Stimulated activated CD4-positive, alpha-beta T cell treated with anti-CD3 and anti-CD28 coated beads, Interleukin-4, amount 100 ng/mL, for 48 hours (primary cell): Measurements from ENCODE around the gene NES.

Experiments
- DNase-seq, 2 donors: peaks; one replicate each; pipeline ENCODE4 v3.0.0-alpha.2; 2020; ENCODE audit warnings: low read depth in 2 of 2

The NES gene

DNA sequence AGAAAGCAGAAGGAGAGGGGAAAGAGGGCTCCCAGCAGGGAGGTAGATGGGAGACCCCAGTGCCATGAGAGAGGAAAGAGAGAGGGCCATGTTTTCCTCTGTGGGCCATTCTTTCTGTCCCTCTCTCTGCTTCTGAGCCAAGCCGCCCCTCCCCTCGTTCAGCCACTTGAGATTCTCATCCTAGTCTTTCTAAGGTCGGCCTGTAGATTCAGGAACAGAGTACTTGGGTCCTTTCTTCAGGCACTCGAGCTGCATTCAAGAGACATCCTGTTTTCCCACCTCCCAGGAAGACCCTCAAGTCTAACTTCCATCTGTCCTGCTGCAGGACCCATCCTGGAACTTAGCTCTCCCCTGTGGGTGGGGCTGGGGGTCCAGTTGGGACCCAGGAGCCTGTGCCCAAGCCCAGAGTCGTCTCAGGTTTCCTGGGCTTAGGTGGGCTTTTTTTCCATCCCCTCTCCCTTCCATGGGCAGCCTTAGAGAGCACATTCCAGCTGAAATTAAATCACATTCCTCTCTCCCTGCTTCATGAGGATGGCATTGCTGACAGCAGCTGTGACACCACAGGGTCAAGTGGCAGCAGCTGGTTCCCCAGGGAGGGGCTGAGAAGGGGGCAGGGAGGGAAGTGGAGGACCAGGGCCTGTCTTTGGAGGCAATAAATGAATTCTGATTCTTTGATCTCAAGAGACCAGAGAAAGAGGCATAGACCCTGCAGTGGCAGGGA lies 13.0 kb downstream of the NES start:
- DNase-seq: no peak

DNA sequence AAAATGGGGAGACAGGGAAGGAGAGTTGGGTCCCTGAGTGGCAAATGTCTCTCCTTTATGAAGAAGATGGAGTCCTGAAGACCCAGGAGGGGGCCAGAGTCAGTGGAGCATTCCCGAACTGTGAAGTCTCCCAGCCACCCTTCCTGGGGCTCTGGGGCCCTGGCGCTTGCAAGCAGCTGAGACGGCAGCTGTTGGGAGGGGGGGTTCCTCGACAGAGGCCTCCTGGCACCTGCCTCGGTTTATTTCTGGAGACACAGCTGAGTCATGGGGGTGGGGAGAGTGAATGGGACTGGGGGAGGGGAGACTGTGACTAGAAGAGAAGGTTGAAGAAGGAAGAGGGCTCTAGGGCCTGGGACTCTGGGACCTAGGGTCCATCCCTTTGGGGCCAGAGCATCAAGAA lies 14.0 kb downstream of the NES start:
- DNase-seq: no peak

DNA sequence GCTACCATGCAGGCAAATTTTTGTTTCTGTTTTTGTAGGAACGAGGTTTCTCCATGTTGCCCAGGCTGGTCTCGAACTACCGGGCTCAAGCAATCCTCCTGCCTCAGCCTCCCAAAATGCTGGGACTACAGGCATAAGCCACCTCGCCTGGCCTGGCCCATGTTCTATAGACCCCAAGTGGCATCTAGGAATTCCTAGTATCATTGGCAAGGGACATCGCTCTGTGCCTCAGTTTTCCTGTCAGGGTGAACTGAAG lies 14.5 kb downstream of the NES start:
- no peak for DNase-seq

DNA sequence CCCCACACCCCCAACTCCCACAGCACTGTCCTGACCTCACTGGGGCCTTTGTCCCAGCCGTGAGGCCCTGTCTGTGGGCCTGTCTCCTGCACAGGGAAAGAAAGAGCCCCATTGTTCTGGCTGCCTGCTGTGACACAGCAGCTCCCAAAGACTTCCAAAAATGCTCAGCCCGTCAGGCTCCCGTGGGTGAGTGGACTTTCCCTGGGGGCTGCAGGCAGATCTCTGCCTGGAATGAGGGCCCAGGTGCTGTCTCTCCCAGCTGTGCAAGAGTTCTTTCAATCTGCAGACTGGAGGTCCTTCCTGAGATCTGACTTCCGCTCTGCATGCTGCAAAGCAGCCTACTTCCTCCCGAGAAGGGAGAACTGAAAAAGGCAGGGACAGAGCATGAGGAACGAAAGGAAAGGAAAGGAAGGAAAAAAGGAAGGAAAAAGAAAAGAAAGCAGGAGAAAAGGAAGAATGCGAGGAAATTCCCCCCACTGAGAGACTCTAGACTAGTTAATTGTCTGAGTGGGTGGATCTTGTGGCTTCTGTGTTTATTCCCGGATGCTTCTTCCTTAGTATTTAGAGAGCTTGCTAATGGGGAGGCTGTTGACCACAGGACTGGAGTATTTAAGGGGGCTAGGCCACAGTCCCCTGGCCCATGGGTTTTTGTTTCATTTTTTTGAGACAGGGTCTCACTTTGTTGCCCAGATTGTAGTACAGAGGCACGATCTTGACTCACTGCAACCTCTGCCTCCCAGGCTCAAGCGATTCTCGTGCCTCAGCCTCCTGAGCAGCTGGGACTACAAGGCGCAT lies 15.0 kb downstream of the NES start:
- no peak for DNase-seq

DNA sequence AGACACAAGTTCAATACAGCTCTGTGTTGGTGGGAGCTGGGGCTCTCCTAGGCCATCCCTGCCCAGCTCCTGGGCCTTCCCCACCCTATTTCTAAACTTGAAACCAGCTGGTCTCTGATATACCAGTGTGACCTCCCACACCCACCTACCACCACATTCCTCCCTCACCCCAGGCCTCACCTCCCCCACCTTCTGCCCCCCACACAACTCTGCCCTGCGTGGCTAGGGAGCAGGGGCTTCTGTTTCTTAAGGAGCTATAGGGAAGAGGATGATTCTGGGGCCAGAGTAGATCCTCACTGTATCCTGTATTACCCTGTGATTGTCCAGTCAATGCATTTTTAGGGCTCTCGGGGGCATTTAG lies 16.5 kb downstream of the NES start:
- no peak for DNase-seq

DNA sequence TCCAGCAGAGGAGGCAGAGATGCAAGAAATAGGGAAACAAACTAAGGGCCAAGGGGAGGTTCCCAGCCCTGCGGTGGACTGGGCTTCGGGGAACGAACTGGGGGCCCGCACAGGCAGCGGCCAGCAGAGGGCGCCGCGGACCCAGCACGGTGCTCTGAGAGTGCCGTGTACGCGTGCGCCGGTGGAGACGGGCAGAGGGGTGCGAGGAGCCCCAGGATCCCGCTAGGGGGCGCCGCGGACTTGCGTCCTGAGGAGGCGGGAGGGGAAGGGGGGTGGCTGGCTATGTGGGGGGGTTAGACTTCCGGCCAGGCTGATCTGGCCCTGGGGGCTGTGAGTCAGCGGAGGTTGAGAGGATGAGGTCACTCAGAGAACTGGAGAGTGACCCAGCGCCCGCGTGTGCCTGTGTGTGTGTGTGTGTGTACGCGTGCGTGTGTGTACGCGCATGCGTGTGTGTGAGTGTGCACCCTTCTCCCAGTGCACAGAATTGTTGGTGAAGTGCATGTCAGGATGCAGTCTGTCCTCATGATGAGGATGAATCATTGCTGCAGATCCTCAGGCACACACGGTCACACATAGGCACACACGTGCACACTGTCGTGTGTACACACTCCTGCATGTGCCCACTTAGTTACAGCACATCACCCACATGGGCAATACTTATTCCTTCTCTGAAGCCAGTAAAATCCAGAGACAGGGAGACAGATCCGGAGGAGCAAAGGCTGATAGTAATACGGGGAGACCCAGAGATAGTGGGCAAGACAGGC lies 17.0 kb downstream of the NES start:
- peak; percentile 95 to 97 for DNase-seq

DNA sequence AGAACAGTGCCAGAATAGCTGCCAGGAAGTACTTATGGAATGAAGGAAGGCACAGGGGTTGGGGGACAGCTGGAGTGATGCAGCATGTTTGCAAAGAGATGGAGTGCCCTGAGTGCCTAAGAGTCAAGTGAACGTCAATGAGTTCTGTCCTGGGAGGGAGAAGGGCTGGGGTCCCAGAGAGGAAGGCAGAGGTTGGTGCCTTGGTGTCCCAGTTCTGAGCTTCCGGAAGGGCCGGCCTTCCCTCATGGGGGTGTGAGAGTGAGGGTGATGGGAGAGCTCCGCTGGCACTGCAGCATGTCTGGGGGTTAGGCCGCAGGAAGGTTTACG lies 17.6 kb downstream of the NES start:
- DNase-seq: no peak

DNA sequence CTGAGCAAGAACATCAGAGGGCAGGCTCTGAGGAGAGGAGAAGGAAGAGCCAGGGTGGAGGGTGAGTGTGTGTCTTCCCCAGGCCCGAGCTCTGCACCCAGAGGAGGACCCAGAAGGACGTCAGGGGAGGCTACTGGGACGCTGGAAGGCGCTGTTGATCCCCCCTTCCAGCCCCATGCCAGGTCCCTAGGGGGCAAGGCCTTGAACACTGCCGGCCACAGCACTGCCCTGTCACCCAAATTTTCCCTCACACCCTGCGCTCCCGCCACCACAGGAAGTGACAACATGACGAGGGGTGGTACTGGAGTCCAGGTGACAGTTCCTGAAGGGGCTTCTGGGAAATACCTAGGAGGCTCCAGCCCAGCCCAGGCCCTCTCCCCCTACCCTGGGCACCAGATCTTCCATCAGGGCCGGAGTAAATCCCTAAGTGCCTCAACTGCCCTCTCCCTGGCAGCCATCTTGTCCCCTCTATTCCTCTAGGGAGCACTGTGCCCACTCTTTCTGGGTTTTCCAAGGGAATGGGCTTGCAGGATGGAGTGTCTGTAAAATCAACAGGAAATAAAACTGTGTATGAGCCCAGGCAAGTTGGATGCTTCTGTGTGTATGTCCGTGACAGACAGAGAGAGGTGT lies 18.1 kb downstream of the NES start:
- DNase-seq: no peak

DNA sequence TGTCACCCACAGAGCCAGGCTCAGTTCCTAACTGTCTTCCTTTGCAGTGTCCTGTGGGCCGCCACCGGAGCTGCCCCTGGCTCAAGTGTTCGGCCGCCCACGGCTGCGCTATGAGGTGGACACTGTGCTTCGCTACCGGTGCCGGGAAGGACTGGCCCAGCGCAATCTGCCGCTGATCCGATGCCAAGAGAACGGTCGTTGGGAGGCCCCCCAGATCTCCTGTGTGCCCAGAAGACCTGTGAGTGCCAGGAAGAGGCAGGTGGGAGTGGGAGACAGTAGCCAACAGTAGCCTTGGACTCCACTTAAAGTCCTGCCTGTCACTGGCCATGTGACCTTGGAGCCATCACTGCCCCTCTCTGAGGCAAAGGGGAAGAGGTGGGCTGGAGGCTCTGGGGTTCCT lies 18.7 kb downstream of the NES start:
- DNase-seq: no peak

DNA sequence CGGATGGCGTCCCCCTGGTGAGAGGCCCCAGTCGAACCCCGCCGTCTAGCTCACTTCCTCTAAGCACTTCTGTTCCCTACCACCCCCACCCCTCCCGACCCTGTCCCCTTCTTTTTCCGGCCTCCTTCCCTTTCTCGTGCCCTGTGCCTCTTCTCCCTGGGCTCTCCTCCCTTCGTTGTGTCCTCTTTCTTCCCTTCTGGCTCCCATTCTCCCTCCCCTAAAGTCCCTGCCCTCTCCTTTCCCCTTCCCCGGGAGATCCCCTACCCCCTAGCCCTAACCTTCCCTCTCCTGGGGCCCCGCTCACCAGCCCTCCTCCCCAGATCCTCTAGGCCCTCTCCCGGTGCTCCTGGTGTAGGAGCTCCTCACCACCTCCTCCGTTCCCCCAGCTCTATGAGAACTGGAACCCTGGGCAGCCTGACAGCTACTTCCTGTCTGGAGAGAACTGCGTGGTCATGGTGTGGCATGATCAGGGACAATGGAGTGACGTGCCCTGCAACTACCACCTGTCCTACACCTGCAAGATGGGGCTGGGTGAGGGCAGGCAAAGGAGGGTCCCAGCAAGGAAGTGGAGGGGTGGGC lies 19.4 kb downstream of the NES start:
- no peak for DNase-seq

DNA sequence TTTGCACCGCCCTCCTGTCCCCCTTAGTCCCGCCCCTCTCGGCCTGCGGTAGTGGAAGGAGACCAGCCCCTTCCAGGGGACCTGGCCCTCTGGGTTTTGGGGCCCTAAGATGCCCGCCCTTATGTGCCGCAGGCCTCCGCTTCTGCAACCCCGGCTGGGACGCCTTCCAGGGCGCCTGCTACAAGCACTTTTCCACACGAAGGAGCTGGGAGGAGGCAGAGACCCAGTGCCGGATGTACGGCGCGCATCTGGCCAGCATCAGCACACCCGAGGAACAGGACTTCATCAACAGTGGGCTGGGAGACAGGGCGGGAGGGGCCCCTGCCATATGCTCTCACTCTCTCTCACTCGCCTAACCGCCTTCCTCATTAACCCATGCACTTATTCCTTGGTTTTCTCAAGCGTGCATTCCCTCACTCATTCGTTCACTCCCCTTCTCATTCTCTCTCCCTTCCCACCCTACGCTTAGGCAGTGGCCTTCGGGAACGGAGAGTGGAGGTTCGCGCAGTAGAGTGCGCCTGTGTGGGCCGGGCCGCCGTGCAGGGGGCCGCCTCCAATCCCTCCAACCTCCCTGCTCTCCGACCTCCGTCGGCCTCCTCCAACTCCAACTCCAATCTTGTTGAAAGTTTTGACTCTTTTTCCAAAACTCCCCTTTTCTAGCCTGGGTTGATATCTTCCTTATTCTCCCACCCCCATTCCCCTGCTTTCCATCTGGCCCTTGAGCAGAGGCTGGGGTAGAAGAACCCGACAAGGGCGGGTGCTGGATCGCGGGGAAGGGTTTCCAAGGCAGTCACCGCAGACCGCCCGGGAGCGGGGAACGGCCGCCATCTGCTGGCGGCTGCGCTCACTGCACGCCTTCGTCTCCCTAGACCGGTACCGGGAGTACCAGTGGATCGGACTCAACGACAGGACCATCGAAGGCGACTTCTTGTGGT lies 20.1 kb downstream of the NES start:
- peak; percentile 61 to 72 for DNase-seq

DNA sequence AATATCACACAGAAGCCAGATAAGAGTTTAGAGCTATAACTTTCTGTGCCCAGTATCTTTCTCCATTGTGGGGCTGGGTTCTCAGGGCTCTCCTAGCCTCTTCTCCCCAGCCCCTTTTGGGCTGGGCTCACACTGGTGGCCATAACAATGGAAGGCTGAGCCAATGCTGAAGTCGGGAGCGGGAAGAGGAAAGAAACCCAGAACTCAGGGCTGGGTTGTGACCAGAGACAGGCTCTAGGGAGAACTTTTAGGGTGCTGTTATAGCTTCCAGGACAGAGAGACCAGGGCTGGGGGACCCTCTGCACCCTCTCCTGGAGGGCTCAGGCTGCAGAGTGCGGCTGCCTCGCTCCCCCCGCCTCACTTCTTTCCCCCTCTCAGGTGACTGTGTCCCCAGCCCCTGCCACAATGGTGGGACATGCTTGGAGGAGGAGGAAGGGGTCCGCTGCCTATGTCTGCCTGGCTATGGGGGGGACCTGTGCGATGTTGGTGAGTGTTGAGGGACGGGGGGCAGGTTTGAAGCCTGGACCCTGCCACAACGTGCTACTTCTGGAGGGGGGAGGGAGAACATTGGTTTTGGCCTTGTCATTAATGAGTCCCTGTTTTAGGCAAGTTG lies 21.2 kb downstream of the NES start:
- DNase-seq: no peak

DNA sequence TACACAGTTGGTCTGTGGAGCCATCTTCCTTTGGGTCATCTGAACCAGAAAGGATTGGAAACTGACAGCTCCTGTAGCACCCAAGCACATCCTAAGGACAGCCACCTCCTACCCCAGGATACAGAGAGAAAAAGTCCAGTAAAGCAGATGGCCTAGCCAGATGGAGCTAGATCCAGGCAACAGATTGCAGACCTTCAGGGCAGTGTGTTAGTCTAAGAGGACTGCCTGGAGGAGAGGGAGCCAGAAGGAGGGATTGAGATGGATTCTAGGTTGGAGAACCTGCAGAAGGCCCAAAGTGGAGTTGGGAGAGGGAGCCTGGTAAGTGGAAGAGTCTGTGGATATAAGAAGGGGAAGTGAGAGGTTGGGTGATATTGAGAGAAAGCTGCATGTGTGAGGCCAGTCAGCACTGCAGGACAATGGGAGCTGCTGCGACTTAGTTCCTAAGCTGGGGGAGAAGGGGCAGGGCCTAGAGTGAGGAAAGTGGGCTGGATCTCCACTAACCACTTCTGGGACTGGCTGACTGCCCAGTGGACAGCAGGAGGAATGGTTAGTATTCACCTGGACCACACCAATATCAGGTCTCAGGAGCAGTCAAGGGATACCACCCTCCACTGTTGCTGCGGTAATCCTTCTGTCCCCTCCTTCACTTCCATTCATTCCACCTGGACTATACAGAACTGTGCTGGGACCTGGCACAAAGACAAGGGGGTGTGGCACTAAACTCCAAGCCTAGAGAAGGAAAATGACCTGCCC lies 21.9 kb downstream of the NES start:
- no peak for DNase-seq

DNA sequence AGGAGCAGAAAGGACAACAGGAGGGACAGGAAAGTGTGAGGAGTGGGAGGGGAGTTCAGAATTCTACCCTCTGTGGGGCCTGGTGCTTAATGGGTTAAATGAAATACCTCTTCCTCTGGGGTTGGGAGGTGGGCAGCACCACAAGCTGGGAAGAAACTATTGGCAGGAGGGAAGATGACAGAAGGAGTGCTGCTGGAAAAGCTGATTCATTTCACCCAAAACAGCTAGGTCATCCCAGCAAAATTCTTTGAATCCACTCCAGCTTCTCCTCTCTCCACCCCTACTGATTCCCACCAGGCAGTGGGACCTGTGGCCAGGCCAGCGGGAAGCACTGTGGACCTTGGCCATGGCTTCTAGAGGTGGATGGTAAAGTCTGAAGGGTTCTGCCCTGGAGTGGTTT lies 22.5 kb downstream of the NES start:
- DNase-seq: no peak

DNA sequence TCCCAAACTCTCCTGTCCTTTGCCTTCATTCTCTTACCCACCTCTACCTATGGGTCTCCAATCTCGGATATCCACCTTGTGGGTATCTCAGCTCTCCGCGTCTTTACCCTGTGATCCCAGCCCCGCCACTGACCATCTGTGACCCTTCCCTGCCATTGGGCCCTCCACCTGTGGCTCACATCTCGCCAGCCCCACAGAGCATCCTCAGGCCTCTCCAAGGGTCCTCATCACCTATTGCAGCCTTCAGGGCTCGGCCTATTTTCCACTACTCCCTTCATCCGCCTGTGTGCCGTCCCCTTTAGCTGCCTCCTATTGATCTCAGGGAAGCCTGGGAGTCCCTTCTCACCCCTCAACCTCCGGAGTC lies 24.2 kb downstream of the NES start:
- no peak for DNase-seq

DNA sequence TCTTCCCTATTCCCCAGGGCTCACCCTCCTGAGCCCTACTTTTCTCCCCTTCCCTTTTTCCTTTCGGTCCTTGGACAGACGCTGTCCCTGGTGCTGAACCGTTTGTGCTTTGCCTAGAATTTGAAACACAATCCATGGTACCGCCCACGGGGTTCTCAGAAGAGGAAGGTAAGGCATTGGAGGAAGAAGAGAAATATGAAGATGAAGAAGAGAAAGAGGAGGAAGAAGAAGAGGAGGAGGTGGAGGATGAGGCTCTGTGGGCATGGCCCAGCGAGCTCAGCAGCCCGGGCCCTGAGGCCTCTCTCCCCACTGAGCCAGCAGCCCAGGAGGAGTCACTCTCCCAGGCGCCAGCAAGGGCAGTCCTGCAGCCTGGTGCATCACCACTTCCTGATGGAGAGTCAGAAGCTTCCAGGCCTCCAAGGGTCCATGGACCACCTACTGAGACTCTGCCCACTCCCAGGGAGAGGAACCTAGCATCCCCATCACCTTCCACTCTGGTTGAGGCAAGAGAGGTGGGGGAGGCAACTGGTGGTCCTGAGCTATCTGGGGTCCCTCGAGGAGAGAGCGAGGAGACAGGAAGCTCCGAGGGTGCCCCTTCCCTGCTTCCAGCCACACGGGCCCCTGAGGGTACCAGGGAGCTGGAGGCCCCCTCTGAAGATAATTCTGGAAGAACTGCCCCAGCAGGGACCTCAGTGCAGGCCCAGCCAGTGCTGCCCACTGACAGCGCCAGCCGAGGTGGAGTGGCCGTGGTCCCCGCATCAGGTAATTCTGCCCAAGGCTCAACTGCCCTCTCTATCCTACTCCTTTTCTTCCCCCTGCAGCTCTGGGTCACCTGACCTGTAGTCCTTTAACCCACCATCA lies 24.8 kb downstream of the NES start:
- no peak for DNase-seq

DNA sequence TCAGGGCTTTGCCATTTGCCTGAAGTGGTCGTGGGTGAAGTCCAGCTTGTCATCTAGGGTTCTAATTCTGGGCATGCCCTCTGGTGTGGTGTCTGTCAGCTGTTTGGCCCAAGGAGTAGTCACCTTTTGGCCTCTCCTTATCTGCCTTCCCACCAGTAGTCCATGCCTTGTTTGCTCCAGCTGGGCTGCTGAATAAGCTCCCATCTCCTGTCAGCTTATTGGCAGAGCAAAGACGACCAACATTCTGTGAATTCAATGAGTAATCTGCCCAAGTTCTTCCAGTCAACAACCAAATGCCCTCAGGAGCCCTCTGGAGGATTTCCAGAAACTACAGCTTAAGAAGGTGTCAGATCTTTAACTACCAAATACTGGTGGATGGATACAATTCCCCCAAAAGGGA lies 28.3 kb downstream of the NES start:
- DNase-seq: no peak

DNA sequence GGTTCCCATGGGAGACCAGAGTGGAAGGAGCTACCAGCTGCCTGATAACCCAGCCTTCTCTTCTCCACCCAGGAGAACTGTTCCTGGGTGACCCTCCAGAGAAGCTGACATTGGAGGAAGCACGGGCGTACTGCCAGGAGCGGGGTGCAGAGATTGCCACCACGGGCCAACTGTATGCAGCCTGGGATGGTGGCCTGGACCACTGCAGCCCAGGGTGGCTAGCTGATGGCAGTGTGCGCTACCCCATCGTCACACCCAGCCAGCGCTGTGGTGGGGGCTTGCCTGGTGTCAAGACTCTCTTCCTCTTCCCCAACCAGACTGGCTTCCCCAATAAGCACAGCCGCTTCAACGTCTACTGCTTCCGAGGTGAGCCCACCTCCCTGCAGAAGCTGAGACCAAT lies 28.7 kb downstream of the NES start:
- no peak for DNase-seq

DNA sequence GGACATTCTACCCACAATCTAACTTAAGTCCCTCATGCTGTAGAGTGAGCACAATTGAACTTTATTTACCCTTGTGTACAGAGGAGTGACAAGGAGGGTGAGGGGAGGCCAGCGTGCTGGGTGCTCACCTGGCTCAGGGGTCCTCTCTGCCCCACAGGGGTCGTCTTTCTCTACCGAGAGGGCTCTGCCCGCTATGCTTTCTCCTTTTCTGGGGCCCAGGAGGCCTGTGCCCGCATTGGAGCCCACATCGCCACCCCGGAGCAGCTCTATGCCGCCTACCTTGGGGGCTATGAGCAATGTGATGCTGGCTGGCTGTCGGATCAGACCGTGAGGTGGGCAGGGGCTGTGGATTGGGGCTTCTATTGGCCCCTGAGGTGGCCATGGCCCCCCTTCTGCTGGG lies 29.9 kb downstream of the NES start:
- DNase-seq: no peak
